GM10266 (cell line): ENCODE measurements around the gene BCL2A1.

Experiments used
- DNase-seq: peaks from one replicate; pipeline ENCODE4 v3.0.0; 2012; ENCODE audit errors: extremely low spot score
- TF ChIP-seq, protein P1 (sequence below): IDR thresholded peaks from 2 replicates; pipeline ENCODE4 v1.5.1; 2012; ENCODE audit warnings: mild to moderate bottlenecking, low read depth; ENCODE audit not compliant: control insufficient read depth, insufficient read depth; ENCODE audit errors: missing control alignments

The BCL2A1 gene

DNA sequence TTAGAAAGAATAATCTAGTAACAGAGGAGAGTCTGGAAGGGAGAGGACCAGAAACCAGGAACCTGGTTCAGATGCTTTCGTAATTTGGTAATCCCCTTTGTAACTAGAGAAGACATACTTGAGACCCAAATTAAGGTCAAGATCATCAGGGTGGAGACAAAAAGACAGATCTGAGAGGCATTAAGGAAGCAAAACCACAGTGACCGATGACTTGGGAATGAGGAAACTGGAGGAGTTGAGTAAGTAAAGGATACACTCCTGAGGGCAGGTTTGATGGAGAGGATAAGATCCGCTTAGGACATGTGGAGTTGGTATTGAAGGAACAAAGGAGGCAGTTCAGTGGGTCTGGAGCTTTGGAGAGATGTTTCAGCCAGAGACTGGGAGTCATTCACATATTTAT is 23.6 kb upstream of the BCL2A1 start:
- no peak for DNase-seq
- TF ChIP-seq, protein P1, sequence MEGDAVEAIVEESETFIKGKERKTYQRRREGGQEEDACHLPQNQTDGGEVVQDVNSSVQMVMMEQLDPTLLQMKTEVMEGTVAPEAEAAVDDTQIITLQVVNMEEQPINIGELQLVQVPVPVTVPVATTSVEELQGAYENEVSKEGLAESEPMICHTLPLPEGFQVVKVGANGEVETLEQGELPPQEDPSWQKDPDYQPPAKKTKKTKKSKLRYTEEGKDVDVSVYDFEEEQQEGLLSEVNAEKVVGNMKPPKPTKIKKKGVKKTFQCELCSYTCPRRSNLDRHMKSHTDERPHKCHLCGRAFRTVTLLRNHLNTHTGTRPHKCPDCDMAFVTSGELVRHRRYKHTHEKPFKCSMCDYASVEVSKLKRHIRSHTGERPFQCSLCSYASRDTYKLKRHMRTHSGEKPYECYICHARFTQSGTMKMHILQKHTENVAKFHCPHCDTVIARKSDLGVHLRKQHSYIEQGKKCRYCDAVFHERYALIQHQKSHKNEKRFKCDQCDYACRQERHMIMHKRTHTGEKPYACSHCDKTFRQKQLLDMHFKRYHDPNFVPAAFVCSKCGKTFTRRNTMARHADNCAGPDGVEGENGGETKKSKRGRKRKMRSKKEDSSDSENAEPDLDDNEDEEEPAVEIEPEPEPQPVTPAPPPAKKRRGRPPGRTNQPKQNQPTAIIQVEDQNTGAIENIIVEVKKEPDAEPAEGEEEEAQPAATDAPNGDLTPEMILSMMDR, result no peak

DNA sequence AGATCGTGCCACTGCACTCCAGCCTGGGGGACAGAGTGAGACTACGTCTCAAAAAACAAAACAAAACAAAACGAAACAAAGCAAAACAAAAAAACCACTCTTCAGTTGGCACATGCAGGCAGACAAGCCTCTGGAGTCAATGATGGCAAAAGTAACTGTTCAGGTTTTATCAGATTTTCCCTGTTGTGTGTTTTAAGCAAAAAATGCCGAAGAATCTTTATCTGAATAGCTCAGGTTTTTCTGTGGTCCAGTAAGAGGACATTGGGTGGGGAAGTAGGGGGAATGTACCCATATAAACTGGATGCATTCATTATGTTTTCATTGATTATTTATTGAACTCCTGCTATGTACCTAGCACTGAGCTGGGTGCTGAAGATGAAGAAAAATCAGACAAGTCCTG is 20.8 kb upstream of the BCL2A1 start:
- TF ChIP-seq, protein P1, result no peak
- no peak for DNase-seq

GRCh38 chr15:79990997-79991334 is 20.0 kb upstream of the BCL2A1 start:
- DNase-seq, result no peak
- TF ChIP-seq, protein P1, result no peak

GRCh38 chr15:79990280-79990996 is 19.4 kb upstream of the BCL2A1 start:
- no peak for DNase-seq
- TF ChIP-seq, protein P1, result no peak

DNA sequence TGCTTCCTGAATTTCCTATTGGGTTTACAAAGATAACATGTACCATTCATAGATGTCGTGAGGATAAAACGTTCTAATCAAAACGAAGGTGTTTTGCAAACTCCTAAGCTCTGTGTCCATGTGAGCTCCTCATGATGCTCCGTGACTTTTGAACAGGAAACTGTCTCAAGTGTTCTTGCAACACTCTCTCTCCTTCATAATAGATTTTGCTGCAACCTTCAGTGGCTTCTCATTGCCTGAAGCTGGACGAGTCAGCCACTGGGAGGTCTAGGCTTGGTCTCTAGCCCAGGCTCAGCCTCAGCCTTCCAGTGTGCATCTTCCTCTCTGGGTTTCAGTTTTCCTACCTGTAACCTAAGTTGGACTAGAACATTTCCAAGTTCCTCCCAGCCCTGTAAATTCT is 18.7 kb upstream of the BCL2A1 start:
- TF ChIP-seq, protein P1, result no peak
- no peak for DNase-seq

GRCh38 chr15:79989183-79989582 is 18.2 kb upstream of the BCL2A1 start:
- TF ChIP-seq, protein P1, result no peak
- DNase-seq, result no peak

DNA sequence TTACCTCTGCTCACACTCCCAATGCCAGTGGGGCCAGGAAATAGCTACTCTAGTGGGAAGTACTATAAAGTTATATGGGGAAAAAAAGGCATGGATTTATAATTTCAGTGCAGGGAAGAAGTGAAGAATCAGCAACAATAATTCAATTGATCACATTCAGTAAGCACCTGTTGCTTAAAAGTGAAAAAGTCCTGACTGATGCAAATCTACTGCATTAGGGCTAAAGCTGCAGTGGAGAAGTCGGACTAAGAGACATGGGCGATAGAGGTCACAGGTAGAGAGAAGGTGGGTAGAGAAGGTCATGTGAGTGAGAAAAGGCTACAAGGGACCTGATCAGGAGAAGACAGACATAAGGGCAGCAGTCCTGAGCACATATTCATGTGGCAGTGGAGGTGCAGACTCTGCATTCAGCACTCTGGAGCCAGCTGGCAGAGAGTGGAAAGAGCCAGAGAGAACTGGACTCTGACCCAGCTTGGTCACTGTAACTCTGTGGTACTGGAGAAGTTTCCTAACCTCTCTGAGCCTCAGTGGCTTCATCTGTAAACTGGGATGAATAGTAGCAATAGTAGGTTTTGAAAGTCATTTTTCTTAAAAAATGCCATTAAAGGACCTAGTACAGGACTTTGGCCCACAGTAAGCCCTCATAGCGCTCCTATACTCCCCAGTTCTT is 17.6 kb upstream of the BCL2A1 start:
- TF ChIP-seq, protein P1, result no peak
- no peak for DNase-seq
